HCT116 (cell line): ENCODE measurements around the gene GPR108. TPM values are rescaled to one million over a fixed set of nuclear protein-coding genes. Genes with fewer than 3 reads are reported as not detected.

Source experiments
- ATAC-seq: fragments of 200-7000 bp; cut with Tn5 transposase; 2 replicates; pipeline ENCODE4 v1.9.1; 2020; ENCODE audit warnings: mild to moderate bottlenecking, moderate library complexity
- BruUV-seq: library from RNA; stranded (reverse); fragments of 400-500 nt; replicated peaks from 2 replicates; lab custom pipeline; 2021; lab: Mats Ljungman, UMichigan
- CTCF ChIA-PET: fragments of 300-600 bp; sonication (Branson Sonifier 250); formaldehyde crosslinking; loops from one replicate; lab custom pipeline; 2021; ENCODE audit warnings: antibody characterized with exemption; lab: Charles Lee
- POLR2A ChIA-PET: fragments of 300-600, 350-600 bp; sonication (Branson Sonifier 250); formaldehyde crosslinking; loops from one replicate; lab custom pipeline; 2021; ENCODE audit warnings: antibody characterized with exemption; lab: Charles Lee
- RAD21 ChIA-PET, 2 experiments: fragments of 300-600 bp; sonication (Branson Sonifier 250); formaldehyde crosslinking; loops; one replicate each; lab custom pipeline; 2023; ENCODE audit warnings: low total read pairs in 2 of 2; ENCODE audit not compliant: uncharacterized antibody in 2 of 2, unreplicated experiment in 2 of 2, low non-redundant PET in 1 of 2; lab: Charles Lee
- DNase-seq: peaks from one replicate; pipeline ENCODE4 v3.0.0-alpha.2; 2010; ENCODE audit warnings: low read depth, low spot score
- H2AFZ ChIP-seq: fragments of 200-600 bp; shearing (Covaris generic), sonication (generic); 2 replicates; pipeline ENCODE4 v1.6.1; 2017; ENCODE audit warnings: low read depth, mixed run types, mixed read lengths, antibody characterized with exemption, low read length; ENCODE audit not compliant: poor library complexity, severe bottlenecking
- H3K27ac ChIP-seq: 2 replicates; pipeline ENCODE4 v1.5.1; 2012; ENCODE audit warnings: low read depth, low read length
- H3K27me3 ChIP-seq: fragments of 200-600 bp; sonication (generic); 2 replicates; pipeline ENCODE4 v1.6.1; 2016; ENCODE audit warnings: mixed run types, low read length, mixed read lengths; ENCODE audit not compliant: insufficient read depth
- H3K36me3 ChIP-seq, 2 experiments: fragments of 200-500 bp in 1 of 2; fragments of 200-600 bp in 1 of 2; sonication (Bioruptor generic) in 1 of 2; sonication (generic) in 1 of 2; 2 replicates each; pipeline versions ENCODE4 v1.5.1 to v1.6.1; 2014 to 2016; ENCODE audit warnings: low read length in 2 of 2, inconsistent platforms in 1 of 2, mixed read lengths in 1 of 2, mixed run types in 1 of 2; ENCODE audit not compliant: insufficient read depth in 2 of 2, control insufficient read depth in 1 of 2
- H3K4me1 ChIP-seq, 2 experiments: fragments of 200-600 bp in 1 of 2; sonication (generic) in 1 of 2; 2 replicates each; pipeline versions ENCODE4 v1.5.1 to v1.6.1; 2012 to 2017; ENCODE audit warnings: low read length in 2 of 2, inconsistent platforms in 1 of 2, mild to moderate bottlenecking in 1 of 2, mixed read lengths in 1 of 2, mixed run types in 1 of 2, moderate library complexity in 1 of 2; ENCODE audit not compliant: insufficient read depth in 2 of 2, control insufficient read depth in 1 of 2
- H3K4me2 ChIP-seq: fragments of 200-600 bp; sonication (generic); 2 replicates; pipeline ENCODE4 v1.6.1; 2017; ENCODE audit warnings: mixed run types, low read length, mixed read lengths
- H3K4me3 ChIP-seq, 2 experiments: fragments of 200-600 bp in 1 of 2; sonication (generic) in 1 of 2; replicated peaks in 1 of 2; 2 replicates each; pipeline ENCODE4 v1.5.1; 2011 to 2016; ENCODE audit warnings: low read length in 2 of 2, control low read depth in 1 of 2, low read depth in 1 of 2, mild to moderate bottlenecking in 1 of 2, mixed read lengths in 1 of 2, mixed run types in 1 of 2
- H3K79me2 ChIP-seq: fragments of 200-600 bp; sonication (generic); 2 replicates; pipeline ENCODE4 v1.6.1; 2017; ENCODE audit warnings: mild to moderate bottlenecking, mixed run types, low read length, moderate library complexity, mixed read lengths; ENCODE audit not compliant: insufficient read depth
- H3K9ac ChIP-seq: fragments of 200-600 bp; sonication (generic); 2 replicates; pipeline ENCODE4 v1.6.1; 2016; ENCODE audit warnings: low read length, mixed read lengths
- H3K9me2 ChIP-seq: fragments of 200-600 bp; sonication (generic), shearing (Covaris generic); 2 replicates; pipeline ENCODE4 v1.6.1; 2017; ENCODE audit warnings: mixed run types, mild to moderate bottlenecking, moderate library complexity; ENCODE audit not compliant: insufficient read depth
- H3K9me3 ChIP-seq, 2 experiments: fragments of 200-500 bp in 1 of 2; fragments of 200-600 bp in 1 of 2; sonication (Bioruptor generic) in 1 of 2; sonication (generic) in 1 of 2; 2 replicates each; pipeline ENCODE4 v1.6.1; 2014 to 2017; ENCODE audit warnings: low read length in 2 of 2, mixed read lengths in 2 of 2, inconsistent platforms in 1 of 2, low read depth in 1 of 2, mild to moderate bottlenecking in 1 of 2, mixed run types in 1 of 2, moderate library complexity in 1 of 2; ENCODE audit not compliant: control insufficient read depth in 1 of 2, insufficient read depth in 1 of 2
- H4K20me1 ChIP-seq: fragments of 200-600 bp; sonication (generic), shearing (Covaris generic); 2 replicates; pipeline ENCODE4 v1.6.1; 2017; ENCODE audit warnings: mixed run types, mild to moderate bottlenecking, moderate library complexity; ENCODE audit not compliant: insufficient read depth
- ELF1 ChIP-seq: IDR thresholded peaks from 2 replicates; pipeline ENCODE4 v1.6.1; 2012; ENCODE audit warnings: low read depth, borderline replicate concordance
- REST ChIP-seq: IDR thresholded peaks from 2 replicates; pipeline ENCODE4 v1.6.1; 2012; ENCODE audit warnings: low read depth
- SIN3A ChIP-seq: IDR thresholded peaks from 2 replicates; pipeline ENCODE4 v1.6.1; 2012; ENCODE audit warnings: low read depth
- SP1 ChIP-seq: IDR thresholded peaks from 2 replicates; pipeline ENCODE4 v1.6.1; 2012; ENCODE audit warnings: low read depth
- ZFX ChIP-seq: fragments of 450-650 bp; IDR thresholded peaks from 2 replicates; pipeline ENCODE4 v1.6.1; 2017
- ZNF274 ChIP-seq: fragments of 200-500 bp; sonication (Bioruptor generic); IDR thresholded peaks from 2 replicates; pipeline ENCODE4 v1.6.1; 2014; ENCODE audit warnings: mild to moderate bottlenecking, low read depth, low read length, inconsistent platforms
- intact Hi-C: fragments of 100-400 bp; cut with micrococcal nuclease; formaldehyde crosslinking; loops from 2 replicates; pipeline ENCODE4 v1.10.0; 2022
- total RNA-seq: library from RNA; stranded (reverse); gene quantifications from one replicate; pipeline ENCODE4 v1.2.1, GENCODE V29; 2021; ENCODE audit not compliant: unreplicated experiment

GPR108 gene
- total RNA-seq, 1 experiment from 2014 or later = 75.0 TPM

- BruUV-seq = no TSS peak
- POLR2A ChIA-PET = no interaction called here
- H3K27ac ChIP-seq = no peak overlapping the region
These were observed 22.4 kb downstream of the GPR108 start for GRCh38 chr19:6714749-6715555.

More at GRCh38 chr19:6714749-6715555, 22.4 kb downstream of the GPR108 start:
- intact Hi-C loops = no loop called here
- TF ChIP-seq ELF1 (no peak), SP1 (no peak), ZNF274 (no peak), SIN3A (no peak), REST (no peak), ZFX (no peak)
- ATAC-seq = no peak
- no peak for DNase-seq
- no peaks in the 10 kb centered on the region for H3K9me3 ChIP-seq
- RAD21 ChIA-PET = interaction anchor here in 1 of 2 experiments (0.7 kb wide), 1 partner anchor 731 kb away, joined by 3 read pairs; no protein-coding TSS in a partner anchor
- H3K4me1 ChIP-seq = peaks cover 2 to 17% of the 10 kb centered on the region in 2 experiments; a peak in 2 of 4 replicates
- H3K4me2 ChIP-seq = no peak overlapping the region
- no peaks in the 10 kb centered on the region for H3K9me2 ChIP-seq
- H2AFZ ChIP-seq = no peak overlapping the region
- H3K27me3 ChIP-seq = no peaks in the 10 kb centered on the region
- no peaks in the 10 kb centered on the region for H3K36me3 ChIP-seq
- no peak overlapping the region for H3K4me3 ChIP-seq
- no peaks in the 10 kb centered on the region for H4K20me1 ChIP-seq
- no peaks in the 10 kb centered on the region for H3K79me2 ChIP-seq
- H3K9ac ChIP-seq = no peak overlapping the region
- CTCF ChIA-PET = interaction anchor here (1.1 kb wide), 1 partner anchor 18 kb away, joined by 3 read pairs; no protein-coding TSS in a partner anchor
